ENCODE measurements around the gene SNAI3. TPM values are rescaled to one million over a fixed set of nuclear protein-coding genes. Genes with fewer than 3 reads are reported as not detected.

The SNAI3 gene
- total RNA-seq, 4 donors from 2014 or later: 0.26 to 0.83 (median 0.59) TPM

DNA sequence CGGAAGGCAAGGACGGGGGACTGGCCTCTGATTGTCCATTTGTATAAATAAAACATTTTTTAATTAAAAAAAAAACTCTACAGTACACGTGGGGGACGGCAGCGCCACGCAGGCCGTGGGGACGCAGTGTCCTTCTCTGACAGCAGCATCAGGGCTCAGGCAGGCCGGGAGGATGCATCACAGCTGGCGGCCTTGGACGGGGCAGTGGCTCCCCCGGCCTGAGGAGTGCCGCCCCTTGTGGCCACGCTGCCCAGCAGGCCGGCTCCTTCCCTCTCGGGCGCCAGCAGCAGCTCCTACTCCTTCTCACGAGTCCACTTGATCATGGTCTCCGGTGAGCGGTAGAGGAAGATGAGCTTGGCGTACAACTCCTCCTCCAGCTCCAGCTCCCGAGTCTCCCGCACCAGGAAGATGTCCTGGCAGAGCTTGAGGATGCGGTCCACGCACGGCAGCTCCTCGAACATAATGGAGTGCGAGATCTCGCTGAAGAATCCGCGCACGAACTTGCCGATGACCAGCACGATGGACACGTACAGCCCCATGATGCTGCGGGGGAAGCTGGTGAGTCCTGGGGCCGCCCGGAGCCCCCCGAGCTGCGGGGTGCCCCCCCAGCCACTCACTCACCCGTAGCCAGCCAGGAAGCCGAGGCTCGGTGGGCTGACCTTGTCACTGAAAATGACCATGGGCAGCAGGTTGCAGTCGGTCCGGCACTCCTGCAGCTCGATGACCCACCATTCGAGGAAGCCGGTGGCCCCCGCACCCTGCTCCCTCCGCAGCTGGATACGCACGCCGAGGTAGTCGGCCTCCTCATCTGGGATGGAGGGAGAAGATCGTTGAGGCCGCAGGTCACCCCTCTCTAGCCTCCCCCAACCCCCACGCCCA is 29.2 kb upstream of the SNAI3 start:
- no peaks in the 10 kb centered on the region for H3K27me3 ChIP-seq
- peaks cover 65 to 75% (median 74%) of the 10 kb centered on the region in 4 donors for H3K36me3 ChIP-seq
- intact Hi-C loops (cut with DNase I): no loop called here
- TF ChIP-seq POLR2A (IDR thresholded peaks at IDR 0.05; ENCODE audit: low read depth) (no peak), POLR2AphosphoS5 (IDR thresholded peaks at IDR 0.05) (no peak)
- TF ChIP-seq, protein P1, sequence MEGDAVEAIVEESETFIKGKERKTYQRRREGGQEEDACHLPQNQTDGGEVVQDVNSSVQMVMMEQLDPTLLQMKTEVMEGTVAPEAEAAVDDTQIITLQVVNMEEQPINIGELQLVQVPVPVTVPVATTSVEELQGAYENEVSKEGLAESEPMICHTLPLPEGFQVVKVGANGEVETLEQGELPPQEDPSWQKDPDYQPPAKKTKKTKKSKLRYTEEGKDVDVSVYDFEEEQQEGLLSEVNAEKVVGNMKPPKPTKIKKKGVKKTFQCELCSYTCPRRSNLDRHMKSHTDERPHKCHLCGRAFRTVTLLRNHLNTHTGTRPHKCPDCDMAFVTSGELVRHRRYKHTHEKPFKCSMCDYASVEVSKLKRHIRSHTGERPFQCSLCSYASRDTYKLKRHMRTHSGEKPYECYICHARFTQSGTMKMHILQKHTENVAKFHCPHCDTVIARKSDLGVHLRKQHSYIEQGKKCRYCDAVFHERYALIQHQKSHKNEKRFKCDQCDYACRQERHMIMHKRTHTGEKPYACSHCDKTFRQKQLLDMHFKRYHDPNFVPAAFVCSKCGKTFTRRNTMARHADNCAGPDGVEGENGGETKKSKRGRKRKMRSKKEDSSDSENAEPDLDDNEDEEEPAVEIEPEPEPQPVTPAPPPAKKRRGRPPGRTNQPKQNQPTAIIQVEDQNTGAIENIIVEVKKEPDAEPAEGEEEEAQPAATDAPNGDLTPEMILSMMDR (IDR thresholded peaks at IDR 0.05): no peak
- H3K27ac ChIP-seq (replicated peaks in 1 of 4): no peak overlapping the region
- WGBS: 91% methylated on average over 35 of the region's 57 CpGs
- DNase-seq (ENCODE audit: extremely low spot score): no peak
- H3K9me3 ChIP-seq: no peaks in the 10 kb centered on the region
- peaks cover 0 to 29% (median 8%) of the 10 kb centered on the region in 4 donors for H3K4me1 ChIP-seq
- H3K4me3 ChIP-seq: no peak overlapping the region

DNA sequence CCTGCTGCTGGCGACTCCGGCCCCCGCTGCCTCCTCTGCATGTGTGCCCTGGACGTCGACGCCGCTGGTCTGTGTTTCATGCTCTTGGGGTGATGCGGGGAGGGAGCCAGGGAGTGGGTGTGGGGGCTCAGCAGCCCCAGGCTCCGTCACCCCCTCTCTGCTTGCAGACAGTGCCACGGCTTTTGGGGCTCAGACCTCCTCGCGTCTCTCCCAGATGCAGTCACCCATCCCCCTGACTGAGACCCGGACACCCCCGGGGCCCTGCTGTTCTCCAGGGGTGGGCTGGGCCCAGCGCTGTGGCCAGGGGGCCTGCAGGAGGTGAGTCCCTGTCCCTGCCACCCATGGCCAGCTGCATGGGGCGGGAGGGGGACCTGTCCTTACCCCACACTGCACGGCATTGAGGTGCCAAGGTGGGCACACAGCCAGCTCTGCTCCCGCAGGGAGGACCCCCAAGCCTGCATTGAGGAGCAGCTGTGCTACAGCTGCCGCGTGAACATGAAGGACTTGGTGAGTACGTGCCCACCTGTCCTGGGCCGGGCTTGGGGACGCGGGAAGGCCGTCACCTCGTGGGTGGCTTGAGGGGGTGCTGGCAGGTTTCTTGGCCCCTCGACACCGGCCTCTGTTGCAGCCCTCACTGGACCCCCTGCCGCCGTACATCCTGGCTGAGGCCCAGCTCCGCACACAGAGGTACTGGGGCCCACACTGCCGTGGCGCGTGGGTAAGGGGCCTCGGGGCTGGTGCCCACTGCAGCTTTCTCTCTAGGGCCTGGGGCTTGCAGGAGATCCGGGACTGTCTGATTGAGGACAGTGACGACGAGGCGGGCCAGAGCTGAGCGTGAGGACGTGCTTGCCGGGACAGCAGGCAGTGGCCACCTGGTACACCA is 28.4 kb upstream of the SNAI3 start:
- Histone ChIP-seq H3K36me3 (peaks cover 56 to 72% (median 70%) of the 10 kb centered on the region in 4 donors), H3K9me3 (no peaks in the 10 kb centered on the region), H3K27ac (replicated peaks in 1 of 4) (no peak overlapping the region), H3K27me3 (no peaks in the 10 kb centered on the region), H3K4me1 (peaks cover 0 to 25% (median 6%) of the 10 kb centered on the region in 4 donors), H3K4me3 (no peak overlapping the region)
- no peak for TF ChIP-seq EP300 (IDR thresholded peaks at IDR 0.05)
- TF ChIP-seq POLR2AphosphoS5 (IDR thresholded peaks at IDR 0.05): no peak
- no peak for TF ChIP-seq POLR2A (IDR thresholded peaks at IDR 0.05; ENCODE audit: low read depth)
- TF ChIP-seq, protein P1 (IDR thresholded peaks at IDR 0.05): no peak
- intact Hi-C loops (cut with DNase I): no loop called here
- WGBS: 88% methylated on average over 38 of the region's 42 CpGs
- no peak for DNase-seq (ENCODE audit: extremely low spot score)

DNA sequence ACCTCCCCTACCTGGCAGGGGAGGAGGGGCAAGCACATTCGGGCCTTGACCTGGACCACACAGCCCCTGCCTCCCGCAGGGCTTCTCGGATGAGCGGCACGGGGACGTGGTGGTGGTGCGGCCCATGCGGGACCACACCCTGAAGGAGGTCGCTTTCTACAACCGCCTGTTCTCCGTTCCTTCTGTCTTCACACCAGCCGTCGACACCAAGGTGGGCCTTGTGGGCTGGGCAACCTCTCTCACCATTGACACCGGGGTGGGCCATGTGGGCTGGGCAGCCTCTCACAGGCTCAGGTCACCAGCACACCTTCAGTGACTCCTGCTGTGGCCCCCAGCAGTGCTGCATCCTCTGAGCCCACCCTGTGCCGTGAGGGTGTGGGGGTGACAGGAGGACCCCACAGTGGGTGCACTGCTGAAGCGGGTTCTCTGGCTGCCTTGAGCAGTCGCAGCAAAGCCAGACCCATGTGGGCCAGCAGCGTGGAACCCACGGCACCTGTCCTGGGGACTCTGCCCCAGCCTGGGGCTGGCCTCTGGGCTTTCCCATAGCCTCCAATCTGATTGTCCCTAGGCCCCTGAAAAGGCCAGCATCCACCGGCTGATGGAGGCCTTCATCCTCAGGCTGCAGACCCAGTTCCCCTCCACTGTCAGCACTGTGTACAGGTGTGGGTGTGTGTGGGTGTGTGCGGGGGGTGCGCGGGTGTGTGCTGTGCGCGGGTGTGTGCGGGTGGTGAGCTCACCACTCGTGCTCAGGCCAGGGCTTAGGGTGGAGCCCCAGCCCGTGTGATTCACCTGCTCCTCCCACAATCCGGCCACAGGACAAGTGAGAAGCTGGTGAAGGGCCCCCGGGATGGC is 27.5 kb upstream of the SNAI3 start:
- Histone ChIP-seq H3K4me1 (peaks cover 0 to 18% (median under 1%) of the 10 kb centered on the region in 4 donors), H3K9me3 (no peaks in the 10 kb centered on the region), H3K4me3 (no peak overlapping the region), H3K27ac (replicated peaks in 1 of 4) (no peak overlapping the region), H3K36me3 (peaks cover 48 to 68% (median 62%) of the 10 kb centered on the region in 4 donors), H3K27me3 (no peaks in the 10 kb centered on the region)
- whole genome bisulfite sequencing: 96% methylated on average over 14 of the region's 30 CpGs
- TF ChIP-seq POLR2AphosphoS5 (IDR thresholded peaks at IDR 0.05) (no peak), EP300 (IDR thresholded peaks at IDR 0.05) (no peak), POLR2A (IDR thresholded peaks at IDR 0.05; ENCODE audit: low read depth) (no peak)
- TF ChIP-seq, protein P1 (IDR thresholded peaks at IDR 0.05): no peak
- intact Hi-C loops (cut with DNase I): no loop called here
- no peak for DNase-seq (ENCODE audit: extremely low spot score)

DNA sequence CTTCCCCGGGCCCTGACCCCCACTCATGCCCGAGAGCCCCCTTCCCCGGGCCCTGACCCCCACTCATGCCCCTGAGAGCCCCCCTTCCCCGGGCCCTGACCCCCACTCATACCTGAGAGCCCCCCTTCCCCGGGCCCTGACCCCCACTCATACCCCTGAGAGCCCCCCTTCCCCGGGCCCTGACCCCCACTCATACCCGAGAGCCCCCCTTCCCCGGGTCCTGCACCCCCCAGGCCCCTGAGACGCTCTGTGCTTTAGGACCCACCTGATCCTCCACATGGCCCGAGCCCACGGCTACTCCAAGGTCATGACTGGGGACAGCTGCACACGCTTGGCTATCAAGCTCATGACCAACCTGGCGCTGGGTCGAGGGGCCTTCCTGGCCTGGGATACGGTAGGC is 26.7 kb upstream of the SNAI3 start:
- Histone ChIP-seq H3K4me3 (no peak overlapping the region), H3K27me3 (no peaks in the 10 kb centered on the region), H3K36me3 (peaks cover 41 to 61% (median 55%) of the 10 kb centered on the region in 4 donors), H3K9me3 (no peaks in the 10 kb centered on the region), H3K27ac (replicated peaks in 1 of 4) (no peak overlapping the region), H3K4me1 (peaks cover 0 to 21% (median 6%) of the 10 kb centered on the region in 4 donors)
- no peak for DNase-seq (ENCODE audit: extremely low spot score)
- intact Hi-C loops (cut with DNase I): no loop called here
- WGBS: 96% methylated on average over 4 of the region's 15 CpGs
- no peak for TF ChIP-seq POLR2AphosphoS5 (IDR thresholded peaks at IDR 0.05)
- no peak for TF ChIP-seq POLR2A (IDR thresholded peaks at IDR 0.05; ENCODE audit: low read depth)
- TF ChIP-seq, protein P1 (IDR thresholded peaks at IDR 0.05): no peak
- no peak for TF ChIP-seq EP300 (IDR thresholded peaks at IDR 0.05)

Data from esophagus muscularis mucosa (tissue), 4 donors.